Measurements from ENCODE around the gene DALRD3.
"Not testable (repeated sequence)": the region's sequence is repeated elsewhere in the genome, so short reads cannot be mapped to it uniquely, and the experiment has no call there.

DALRD3 gene

DNA sequence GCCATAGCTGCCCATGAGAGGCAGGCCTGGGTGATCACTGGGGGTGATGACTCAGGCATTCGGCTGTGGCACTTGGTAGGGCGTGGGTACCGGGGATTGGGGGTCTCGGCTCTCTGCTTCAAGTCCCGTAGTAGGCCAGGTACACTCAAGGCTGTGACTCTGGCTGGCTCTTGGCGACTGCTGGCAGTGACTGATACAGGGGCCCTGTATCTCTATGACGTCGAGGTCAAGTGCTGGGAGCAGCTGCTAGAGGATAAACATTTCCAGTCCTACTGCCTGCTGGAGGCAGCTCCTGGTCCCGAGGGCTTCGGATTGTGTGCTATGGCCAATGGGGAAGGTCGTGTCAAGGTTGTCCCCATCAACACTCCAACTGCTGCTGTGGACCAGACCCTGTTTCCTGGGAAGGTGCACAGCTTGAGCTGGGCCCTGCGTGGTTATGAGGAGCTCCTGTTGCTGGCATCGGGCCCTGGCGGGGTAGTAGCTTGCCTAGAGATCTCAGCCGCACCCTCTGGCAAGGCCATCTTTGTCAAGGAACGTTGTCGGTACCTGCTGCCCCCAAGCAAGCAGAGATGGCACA is 5.9 kb downstream of the DALRD3 start:
- Histone ChIP-seq H3K27me3 (ENCODE audit: low read depth, low read length) (no peaks in the 10 kb centered on the region), H3K4me1 (ENCODE audit: control insufficient read depth in 1 of 2, insufficient read depth in 2 of 2, low read length in 2 of 2) (peaks cover 3 to 30% of the 10 kb centered on the region in 2 donors), H3K36me3 (ENCODE audit: control insufficient read depth in 1 of 2, insufficient read depth in 2 of 2, low read length in 2 of 2) (peaks cover 35 to 53% of the 10 kb centered on the region in 2 donors), H3K4me3 (ENCODE audit: low read depth in 1 of 2, low read length in 2 of 2) (no peak overlapping the region), H3K27ac (ENCODE audit: low read length) (no peak overlapping the region), H3K9me3 (ENCODE audit: control insufficient read depth in 1 of 2, low read length in 2 of 2) (no peaks in the 10 kb centered on the region)

GRCh38 chr3:49009396-49009795 is 9.0 kb downstream of the DALRD3 start:
- H3K36me3 ChIP-seq (ENCODE audit: control insufficient read depth in 1 of 2, insufficient read depth in 2 of 2, low read length in 2 of 2) = peaks cover 13 to 31% of the 10 kb centered on the region in 2 donors
- H3K4me3 ChIP-seq (ENCODE audit: low read depth in 1 of 2, low read length in 2 of 2) = no peak overlapping the region
- H3K9me3 ChIP-seq (ENCODE audit: control insufficient read depth in 1 of 2, low read length in 2 of 2) = no peaks in the 10 kb centered on the region
- H3K27me3 ChIP-seq (ENCODE audit: low read depth, low read length) = no peaks in the 10 kb centered on the region
- H3K4me1 ChIP-seq (ENCODE audit: control insufficient read depth in 1 of 2, insufficient read depth in 2 of 2, low read length in 2 of 2) = peaks cover 0 to 33% of the 10 kb centered on the region in 2 donors
- H3K27ac ChIP-seq (ENCODE audit: low read length) = no peak overlapping the region

DNA sequence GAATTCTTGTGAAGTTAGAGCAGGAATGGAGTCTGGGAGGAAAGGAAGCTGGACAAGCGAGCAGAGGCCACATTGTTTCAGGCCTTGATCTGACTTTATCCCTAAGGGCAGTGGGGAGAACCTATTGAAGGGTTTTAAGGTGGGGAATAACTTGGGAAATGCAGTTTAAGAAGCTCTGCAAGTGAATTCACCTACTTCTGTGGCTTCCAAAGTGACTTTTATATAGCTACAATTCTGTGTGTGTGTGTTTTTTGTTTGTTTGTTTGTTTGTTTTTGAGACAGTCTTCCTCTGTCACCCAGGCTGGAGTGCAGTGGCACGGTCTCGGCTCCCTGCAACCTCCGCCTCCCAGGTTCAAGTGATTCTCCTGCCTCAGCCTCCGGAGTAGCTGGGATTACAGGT is 9.8 kb downstream of the DALRD3 start:
- not testable (repeated sequence) for H3K9me3 ChIP-seq (ENCODE audit: control insufficient read depth in 1 of 2, low read length in 2 of 2); H3K27me3 ChIP-seq (ENCODE audit: low read depth, low read length)
- H3K4me1 ChIP-seq (ENCODE audit: control insufficient read depth in 1 of 2, insufficient read depth in 2 of 2, low read length in 2 of 2) = peaks cover 0 to 33% of the 10 kb centered on the region in 2 donors
- H3K27ac ChIP-seq (ENCODE audit: low read length) = peak overlapping the region; percentile 75
- H3K4me3 ChIP-seq (ENCODE audit: low read depth in 1 of 2, low read length in 2 of 2) = peak overlapping the region; percentile 77 to 87
- peaks cover 11 to 23% of the 10 kb centered on the region in 2 donors for H3K36me3 ChIP-seq (ENCODE audit: control insufficient read depth in 1 of 2, insufficient read depth in 2 of 2, low read length in 2 of 2)

DNA sequence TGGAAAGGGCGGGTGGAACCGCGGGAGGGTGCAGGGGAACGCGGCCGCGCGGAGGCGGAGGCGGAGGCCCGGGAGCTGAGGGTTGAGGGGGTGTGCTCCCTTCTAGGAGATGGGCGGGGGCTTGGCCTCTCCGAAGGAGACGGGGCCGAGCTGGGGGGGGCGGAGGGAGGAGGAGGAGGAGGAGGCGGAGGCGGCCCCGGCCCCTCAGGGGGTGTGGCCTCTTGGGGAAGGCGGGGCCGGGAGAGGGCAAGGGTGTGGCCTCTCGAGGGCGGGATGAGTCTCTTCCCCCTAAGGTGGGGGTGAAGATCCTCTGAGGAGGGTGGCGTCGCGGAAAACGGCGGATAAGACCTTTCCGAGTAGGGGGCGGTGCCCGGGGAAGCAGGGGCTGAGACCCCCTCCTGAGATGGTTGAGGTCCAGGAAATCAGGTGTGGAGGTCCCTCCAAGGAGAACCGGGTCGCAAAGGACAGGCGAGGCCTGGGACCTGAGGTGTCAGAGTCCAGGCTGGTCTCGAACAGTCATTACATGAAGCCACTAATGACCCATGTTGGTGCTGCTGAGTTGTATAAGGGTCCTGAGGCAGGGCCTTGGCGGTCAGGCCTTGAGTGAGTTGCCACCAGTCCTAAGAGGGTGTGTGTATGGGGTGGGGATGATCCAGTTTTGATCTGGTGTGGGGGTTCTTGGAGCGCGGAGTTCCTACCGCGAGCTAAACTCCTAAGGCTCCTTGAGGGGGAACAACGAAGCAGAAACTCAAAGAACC is 10.4 kb downstream of the DALRD3 start:
- peak overlapping the region; percentile 77 to 87 for H3K4me3 ChIP-seq (ENCODE audit: low read depth in 1 of 2, low read length in 2 of 2)
- H3K27ac ChIP-seq (ENCODE audit: low read length) = peak overlapping the region; percentile 95
- H3K4me1 ChIP-seq (ENCODE audit: control insufficient read depth in 1 of 2, insufficient read depth in 2 of 2, low read length in 2 of 2) = peaks cover 0 to 31% of the 10 kb centered on the region in 2 donors
- H3K9me3 ChIP-seq (ENCODE audit: control insufficient read depth in 1 of 2, low read length in 2 of 2) = no peaks in the 10 kb centered on the region
- peaks cover 11 to 18% of the 10 kb centered on the region in 2 donors for H3K36me3 ChIP-seq (ENCODE audit: control insufficient read depth in 1 of 2, insufficient read depth in 2 of 2, low read length in 2 of 2)
- H3K27me3 ChIP-seq (ENCODE audit: low read depth, low read length) = no peaks in the 10 kb centered on the region

DNA sequence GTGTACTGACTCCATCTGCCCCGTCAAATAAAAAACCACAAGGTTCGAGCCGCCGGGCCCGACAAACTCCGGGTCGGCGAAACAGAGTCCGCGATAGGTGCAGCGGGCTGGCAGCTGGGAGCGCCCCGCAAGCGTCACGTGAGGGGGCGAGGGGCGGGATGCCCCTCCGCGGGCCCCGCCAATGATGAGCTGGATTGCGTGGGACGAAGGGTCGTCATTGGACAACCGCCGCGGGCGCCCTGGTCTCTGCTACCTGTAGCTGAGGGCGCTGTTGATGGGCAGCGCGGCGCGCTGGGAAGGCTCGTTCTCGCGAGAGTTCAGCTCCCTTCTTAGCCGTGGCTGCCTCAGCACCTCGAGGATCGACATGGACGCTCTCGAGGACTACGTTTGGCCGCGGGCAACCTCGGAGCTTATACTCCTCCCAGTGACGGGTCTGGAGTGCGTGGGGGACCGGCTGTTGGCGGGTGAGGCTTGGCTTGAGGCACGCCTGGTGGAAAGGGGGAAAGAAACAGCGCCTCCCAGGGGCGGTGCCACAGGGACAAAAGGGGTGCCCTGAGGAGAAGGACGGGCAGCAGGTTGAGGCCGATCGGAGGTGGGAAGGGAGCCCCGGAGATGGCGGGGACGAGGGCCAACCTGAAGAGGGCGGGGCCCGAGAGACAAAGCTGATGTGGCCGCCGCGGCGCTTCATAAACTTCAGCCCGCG is 11.2 kb downstream of the DALRD3 start, which contains the start of gene WDR6:
Gene WDR6, plus strand, starts transcription at position 324 of the 703 bp plus-strand sequence. Its CDS starts 41 bp downstream, at position 365.
- Histone ChIP-seq H3K4me1 (ENCODE audit: control insufficient read depth in 1 of 2, insufficient read depth in 2 of 2, low read length in 2 of 2) (peaks cover 0 to 24% of the 10 kb centered on the region in 2 donors), H3K9me3 (ENCODE audit: control insufficient read depth in 1 of 2, low read length in 2 of 2) (no peaks in the 10 kb centered on the region), H3K27ac (ENCODE audit: low read length) (peak within 1 kb of the TSS; percentile 95), H3K27me3 (ENCODE audit: low read depth, low read length) (no peaks in the 10 kb centered on the region), H3K4me3 (ENCODE audit: low read depth in 1 of 2, low read length in 2 of 2) (peak within 1 kb of the TSS; percentile 77 to 87), H3K36me3 (ENCODE audit: control insufficient read depth in 1 of 2, insufficient read depth in 2 of 2, low read length in 2 of 2) (peaks cover 10% of the 10 kb centered on the region in 2 donors)

DNA sequence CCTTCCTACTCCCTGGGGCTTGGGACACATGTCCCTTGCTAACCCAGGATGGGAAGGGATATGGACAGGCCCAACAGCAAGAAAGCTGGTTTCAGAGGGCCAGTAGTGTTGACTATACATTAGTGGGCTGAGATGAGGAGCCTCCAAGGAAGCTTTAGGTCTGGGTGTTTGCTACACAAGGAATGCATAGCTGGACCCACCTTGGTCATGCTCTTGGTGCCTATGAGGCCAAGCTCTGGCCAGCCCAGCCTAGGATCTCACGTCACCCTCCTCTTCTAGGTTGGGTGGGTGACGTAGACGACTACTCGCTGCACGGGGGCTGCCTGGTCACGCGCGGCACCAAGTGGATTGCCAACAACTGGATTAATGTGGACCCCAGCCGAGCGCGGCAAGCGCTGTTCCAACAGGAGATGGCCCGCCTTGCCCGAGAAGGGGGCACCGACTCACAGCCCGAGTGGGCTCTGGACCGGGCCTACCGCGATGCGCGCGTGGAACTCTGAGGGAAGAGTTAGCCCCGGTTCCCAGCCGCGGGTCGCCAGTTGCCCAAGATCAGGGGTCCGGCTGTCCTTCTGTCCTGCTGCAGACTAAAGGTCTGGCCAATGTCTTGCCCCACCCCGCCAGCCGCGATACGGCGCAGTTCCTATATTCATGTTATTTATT is 11.8 kb downstream of the DALRD3 start:
- peaks cover 0 to 21% of the 10 kb centered on the region in 2 donors for H3K4me1 ChIP-seq (ENCODE audit: control insufficient read depth in 1 of 2, insufficient read depth in 2 of 2, low read length in 2 of 2)
- H3K27ac ChIP-seq (ENCODE audit: low read length) = peak overlapping the region; percentile 95
- peak overlapping the region; percentile 77 to 87 for H3K4me3 ChIP-seq (ENCODE audit: low read depth in 1 of 2, low read length in 2 of 2)

GRCh38 chr3:49005998-49006397 is 12.4 kb downstream of the DALRD3 start:
- no peaks in the 10 kb centered on the region for H3K9me3 ChIP-seq (ENCODE audit: control insufficient read depth in 1 of 2, low read length in 2 of 2)
- H3K4me1 ChIP-seq (ENCODE audit: control insufficient read depth in 1 of 2, insufficient read depth in 2 of 2, low read length in 2 of 2) = peaks cover 0 to 21% of the 10 kb centered on the region in 2 donors
- H3K27ac ChIP-seq (ENCODE audit: low read length) = no peak overlapping the region
- no peaks in the 10 kb centered on the region for H3K27me3 ChIP-seq (ENCODE audit: low read depth, low read length)
- no peaks in the 10 kb centered on the region for H3K36me3 ChIP-seq (ENCODE audit: control insufficient read depth in 1 of 2, insufficient read depth in 2 of 2, low read length in 2 of 2)
- peak overlapping the region; percentile 77 to 87 for H3K4me3 ChIP-seq (ENCODE audit: low read depth in 1 of 2, low read length in 2 of 2)

More for the DNA sequence above, 11.8 kb downstream of the DALRD3 start:
- no peaks in the 10 kb centered on the region for H3K27me3 ChIP-seq (ENCODE audit: low read depth, low read length)
- H3K9me3 ChIP-seq (ENCODE audit: control insufficient read depth in 1 of 2, low read length in 2 of 2) = no peaks in the 10 kb centered on the region
- peaks cover 3 to 4% of the 10 kb centered on the region in 2 donors for H3K36me3 ChIP-seq (ENCODE audit: control insufficient read depth in 1 of 2, insufficient read depth in 2 of 2, low read length in 2 of 2)

DNA sequence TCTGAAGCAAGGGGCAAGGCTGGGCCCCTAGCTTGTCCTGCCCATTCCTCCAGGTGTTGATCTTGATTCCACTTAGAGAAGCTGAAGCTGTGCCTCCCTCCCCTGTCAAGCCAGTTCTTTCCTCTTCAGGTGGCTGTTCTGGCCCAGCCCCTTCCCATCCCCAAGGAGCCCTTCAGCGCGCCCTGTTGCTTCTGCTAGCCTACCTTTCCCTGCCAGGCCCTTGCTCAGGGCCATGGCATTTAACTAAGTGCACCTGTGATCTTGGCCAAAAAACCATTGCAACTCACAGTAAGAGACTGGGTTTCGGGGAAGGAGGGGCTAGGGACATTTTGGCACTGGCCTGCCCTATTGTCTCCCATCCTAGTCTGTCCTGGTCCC is 13.1 kb downstream of the DALRD3 start:
- no peaks in the 10 kb centered on the region for H3K36me3 ChIP-seq (ENCODE audit: control insufficient read depth in 1 of 2, insufficient read depth in 2 of 2, low read length in 2 of 2)
- H3K4me1 ChIP-seq (ENCODE audit: control insufficient read depth in 1 of 2, insufficient read depth in 2 of 2, low read length in 2 of 2) = peaks cover 0 to 21% of the 10 kb centered on the region in 2 donors
- H3K27me3 ChIP-seq (ENCODE audit: low read depth, low read length) = no peaks in the 10 kb centered on the region
- H3K9me3 ChIP-seq (ENCODE audit: control insufficient read depth in 1 of 2, low read length in 2 of 2) = no peaks in the 10 kb centered on the region
- no peak overlapping the region for H3K4me3 ChIP-seq (ENCODE audit: low read depth in 1 of 2, low read length in 2 of 2)
- H3K27ac ChIP-seq (ENCODE audit: low read length) = no peak overlapping the region

GRCh38 chr3:49004352-49005302 is 13.8 kb downstream of the DALRD3 start:
- no peak overlapping the region for H3K27ac ChIP-seq (ENCODE audit: low read length)
- H3K27me3 ChIP-seq (ENCODE audit: low read depth, low read length) = no peaks in the 10 kb centered on the region
- H3K4me1 ChIP-seq (ENCODE audit: control insufficient read depth in 1 of 2, insufficient read depth in 2 of 2, low read length in 2 of 2) = peaks cover 0 to 21% of the 10 kb centered on the region in 2 donors
- no peak overlapping the region for H3K4me3 ChIP-seq (ENCODE audit: low read depth in 1 of 2, low read length in 2 of 2)
- no peaks in the 10 kb centered on the region for H3K9me3 ChIP-seq (ENCODE audit: control insufficient read depth in 1 of 2, low read length in 2 of 2)
- no peaks in the 10 kb centered on the region for H3K36me3 ChIP-seq (ENCODE audit: control insufficient read depth in 1 of 2, insufficient read depth in 2 of 2, low read length in 2 of 2)

- Histone ChIP-seq H3K27me3 (ENCODE audit: low read depth, low read length) (no peaks in the 10 kb centered on the region), H3K4me1 (ENCODE audit: control insufficient read depth in 1 of 2, insufficient read depth in 2 of 2, low read length in 2 of 2) (peaks cover 0 to 3% of the 10 kb centered on the region in 2 donors), H3K9me3 (ENCODE audit: control insufficient read depth in 1 of 2, low read length in 2 of 2) (no peaks in the 10 kb centered on the region), H3K27ac (ENCODE audit: low read length) (no peak overlapping the region), H3K4me3 (ENCODE audit: low read depth in 1 of 2, low read length in 2 of 2) (no peak overlapping the region), H3K36me3 (ENCODE audit: control insufficient read depth in 1 of 2, insufficient read depth in 2 of 2, low read length in 2 of 2) (no peaks in the 10 kb centered on the region)
These were observed 17.2 kb downstream of the DALRD3 start for GRCh38 chr3:49001155-49001554.
